ENCODE measurements around the gene RGS7. TPM values are rescaled to one million over a fixed set of nuclear protein-coding genes. Genes with fewer than 3 reads are reported as not detected.

Gene RGS7
- total RNA-seq, 1 donor from 2014 or later, result not detected

GRCh38 chr1:241136389-241136788 is 220.6 kb downstream of the RGS7 start:
- H3K27me3 ChIP-seq, result no peaks in the 10 kb centered on the region
- H3K4me1 ChIP-seq, result no peaks in the 10 kb centered on the region
- no peaks in the 10 kb centered on the region for H3K36me3 ChIP-seq
- TF ChIP-seq CTCF (IDR thresholded peaks at IDR 0.05), result no peak
- DNase-seq (no peak), ATAC-seq (no peak)
- H3K27ac ChIP-seq, result no peak overlapping the region
- no peak overlapping the region for H3K4me3 ChIP-seq
- H3K9me3 ChIP-seq, result no peaks in the 10 kb centered on the region
- intact Hi-C loops (cut with DNase I), result no loop called here

- no peak for DNase-seq
- no peaks in the 10 kb centered on the region for H3K27me3 ChIP-seq
- no peak for TF ChIP-seq CTCF (IDR thresholded peaks at IDR 0.05)
- intact Hi-C loops (cut with DNase I), result no loop called here
- ATAC-seq, result no peak
- no peaks in the 10 kb centered on the region for H3K36me3 ChIP-seq
- no peak overlapping the region for H3K4me3 ChIP-seq
- no peak overlapping the region for H3K27ac ChIP-seq
- no peaks in the 10 kb centered on the region for H3K9me3 ChIP-seq
- no peaks in the 10 kb centered on the region for H3K4me1 ChIP-seq
Measured at GRCh38 chr1:241131636-241132194, 225.3 kb downstream of the RGS7 start.

DNA sequence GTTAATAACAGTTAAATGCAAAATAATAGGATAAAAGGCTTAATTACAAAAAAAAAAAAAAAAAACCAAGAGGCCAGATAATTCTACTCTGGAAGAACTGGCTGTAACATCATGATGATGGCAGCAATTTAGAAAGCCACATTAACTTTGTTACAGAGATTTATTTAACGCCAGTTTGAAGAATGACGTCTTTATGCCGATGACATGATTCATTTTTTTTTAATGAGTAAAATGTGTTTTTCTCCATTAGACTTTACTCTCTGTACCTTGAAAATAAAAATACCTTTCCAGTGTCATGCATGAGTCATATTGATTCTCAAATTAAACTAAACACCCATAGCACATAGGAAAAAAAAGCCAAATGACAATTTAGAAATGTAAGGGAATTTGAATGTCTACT is 226.1 kb downstream of the RGS7 start:
- Histone ChIP-seq H3K27ac (no peak overlapping the region), H3K9me3 (no peaks in the 10 kb centered on the region), H3K27me3 (no peaks in the 10 kb centered on the region), H3K36me3 (no peaks in the 10 kb centered on the region), H3K4me1 (no peaks in the 10 kb centered on the region), H3K4me3 (no peak overlapping the region)
- ATAC-seq (no peak), DNase-seq (no peak)
- no peak for TF ChIP-seq CTCF (IDR thresholded peaks at IDR 0.05)
- intact Hi-C loops (cut with DNase I), result no loop called here

- Histone ChIP-seq H3K27ac (no peak overlapping the region), H3K27me3 (no peaks in the 10 kb centered on the region), H3K9me3 (no peaks in the 10 kb centered on the region), H3K4me1 (no peaks in the 10 kb centered on the region), H3K36me3 (no peaks in the 10 kb centered on the region), H3K4me3 (no peak overlapping the region)
- intact Hi-C loops (cut with DNase I), result no loop called here
- DNase-seq (no peak), ATAC-seq (no peak)
- TF ChIP-seq CTCF (IDR thresholded peaks at IDR 0.05), result no peak
Measured at GRCh38 chr1:241129207-241129960, 227.6 kb downstream of the RGS7 start.

GRCh38 chr1:241125286-241125685 is 231.7 kb downstream of the RGS7 start:
- no peak for ATAC-seq
- no peaks in the 10 kb centered on the region for H3K36me3 ChIP-seq
- TF ChIP-seq CTCF (IDR thresholded peaks at IDR 0.05), result no peak
- H3K27me3 ChIP-seq, result no peaks in the 10 kb centered on the region
- DNase-seq, result no peak
- no peaks in the 10 kb centered on the region for H3K9me3 ChIP-seq
- no peaks in the 10 kb centered on the region for H3K4me1 ChIP-seq
- intact Hi-C loops (cut with DNase I), result no loop called here
- no peak overlapping the region for H3K27ac ChIP-seq
- no peak overlapping the region for H3K4me3 ChIP-seq

All from upper lobe of right lung (tissue), 1 donor.